NCI-H2196 treated with DMSO at 0.1 percent for 48 hours (cell line): ENCODE data around the gene SMAD6.

Source experiments
- DNase-seq: peaks from one replicate; lab custom pipeline; 2025; ENCODE audit not compliant: unreplicated experiment; lab: John Stamatoyannopoulos, UW

The SMAD6 gene

DNA sequence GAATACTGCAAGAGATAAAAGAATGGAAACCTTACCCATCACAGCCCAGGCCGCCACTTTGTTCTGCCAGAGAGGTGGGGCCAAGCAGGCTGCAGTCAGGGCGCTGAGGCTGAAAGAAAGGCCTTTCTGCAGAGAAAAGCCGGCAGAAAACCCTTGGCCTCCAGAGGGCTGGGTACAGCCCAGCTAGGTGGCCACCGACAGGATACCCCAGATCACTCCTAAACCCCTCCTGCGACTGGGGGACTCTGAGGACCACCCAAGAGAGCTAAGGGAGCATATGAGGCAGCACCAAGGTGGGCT lies 69.3 kb downstream of the SMAD6 start:
- DNase-seq = no peak

DNA sequence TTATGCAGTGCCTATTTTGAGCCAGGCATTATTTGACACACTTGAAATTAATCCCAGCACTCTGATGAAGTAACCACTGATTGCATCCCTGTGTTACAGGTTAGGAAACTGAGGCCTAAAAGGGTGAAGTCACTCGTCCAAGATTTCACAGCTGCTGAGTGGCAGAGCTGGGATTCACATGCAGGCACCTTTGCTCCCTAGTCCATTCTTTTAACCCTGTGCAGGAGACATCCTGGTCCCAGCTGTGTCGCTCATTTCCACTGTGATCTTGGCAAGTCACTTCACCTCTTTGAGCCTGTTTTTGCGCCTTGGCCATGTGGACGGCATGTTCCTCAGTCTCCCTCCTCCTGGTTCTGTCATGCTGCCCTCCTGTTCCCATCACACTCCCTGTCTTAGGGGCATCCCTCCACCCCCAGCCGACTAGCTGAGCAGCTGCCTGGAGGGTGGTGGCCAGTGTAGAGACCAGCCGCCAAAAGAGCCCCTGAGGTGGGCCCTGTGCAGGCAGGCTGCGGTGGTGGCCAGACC lies 70.6 kb downstream of the SMAD6 start:
- DNase-seq = no peak

DNA sequence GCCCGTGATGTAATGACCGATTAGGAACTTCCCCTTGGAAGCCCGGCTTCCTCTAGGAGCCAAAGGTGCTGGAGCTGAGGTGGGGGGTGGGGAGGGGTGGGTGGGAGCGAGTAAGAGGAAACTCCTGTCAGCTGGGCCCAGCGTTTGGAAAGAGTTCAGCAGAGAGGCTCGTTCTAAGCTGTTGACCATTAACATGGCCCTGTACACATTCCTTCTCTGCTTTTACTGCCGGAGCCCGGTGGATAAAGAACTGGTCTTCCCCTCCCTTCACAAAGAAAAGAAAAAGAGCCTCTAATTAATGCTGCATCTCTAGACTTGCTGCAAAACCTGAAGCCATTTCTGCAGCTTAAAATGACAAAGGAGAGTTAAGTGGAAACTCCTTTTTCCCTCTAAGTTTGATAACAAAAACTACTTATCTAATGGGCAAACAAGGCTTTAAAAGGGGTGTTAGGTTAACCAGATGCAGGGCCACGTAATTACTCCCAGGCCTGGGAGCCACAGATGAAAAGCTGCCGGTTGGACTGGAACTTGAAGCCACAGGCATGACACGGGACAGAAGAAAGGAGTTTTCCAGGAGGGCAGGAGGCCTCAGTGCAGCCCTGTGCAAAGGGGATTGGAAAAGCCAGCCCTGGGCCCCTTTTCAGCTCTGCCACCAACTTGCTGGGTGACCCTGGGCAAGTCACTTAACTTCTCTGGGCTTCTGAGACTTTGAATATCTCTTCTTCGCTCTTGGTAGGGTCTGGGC lies 71.3 kb downstream of the SMAD6 start:
- no peak for DNase-seq

DNA sequence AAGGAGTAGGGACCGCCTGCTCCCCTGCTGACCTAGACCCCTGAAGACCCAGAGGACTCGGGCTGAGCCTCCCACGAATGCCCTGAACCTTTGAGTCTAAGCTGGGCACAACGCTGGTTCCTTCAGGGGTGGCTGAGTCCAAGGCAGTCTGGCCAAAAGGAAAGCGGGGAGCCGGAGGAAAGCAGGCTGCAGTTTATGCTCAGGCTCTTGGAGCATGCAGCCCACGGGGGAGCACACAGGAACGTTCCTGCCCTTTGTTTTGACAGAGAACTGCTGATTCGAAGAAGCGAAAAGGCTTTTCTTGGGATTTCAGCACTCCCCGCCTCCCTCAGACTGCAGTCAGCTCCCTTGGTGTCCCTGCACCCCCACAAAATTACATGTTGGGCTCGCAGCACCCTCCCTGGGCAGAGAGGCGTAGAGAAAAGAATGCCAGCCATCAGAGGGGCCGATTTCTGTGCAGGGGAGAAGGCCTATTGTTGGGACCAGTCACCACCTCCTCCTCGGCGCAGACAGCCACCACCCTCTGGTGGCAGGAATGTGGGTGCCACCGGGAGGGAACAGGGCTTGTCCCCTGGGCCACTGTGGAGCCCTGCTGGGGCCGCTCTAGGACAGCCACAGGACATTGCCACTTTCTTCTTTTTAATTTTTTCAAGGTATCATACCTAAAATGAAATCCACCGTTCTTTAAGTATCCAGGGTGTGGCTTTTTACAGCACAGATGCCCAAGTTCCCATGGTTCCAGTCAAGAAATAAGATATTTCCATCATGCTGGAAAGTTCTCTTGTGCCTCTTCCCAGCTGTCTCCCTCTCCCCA lies 72.2 kb downstream of the SMAD6 start:
- no peak for DNase-seq

DNA sequence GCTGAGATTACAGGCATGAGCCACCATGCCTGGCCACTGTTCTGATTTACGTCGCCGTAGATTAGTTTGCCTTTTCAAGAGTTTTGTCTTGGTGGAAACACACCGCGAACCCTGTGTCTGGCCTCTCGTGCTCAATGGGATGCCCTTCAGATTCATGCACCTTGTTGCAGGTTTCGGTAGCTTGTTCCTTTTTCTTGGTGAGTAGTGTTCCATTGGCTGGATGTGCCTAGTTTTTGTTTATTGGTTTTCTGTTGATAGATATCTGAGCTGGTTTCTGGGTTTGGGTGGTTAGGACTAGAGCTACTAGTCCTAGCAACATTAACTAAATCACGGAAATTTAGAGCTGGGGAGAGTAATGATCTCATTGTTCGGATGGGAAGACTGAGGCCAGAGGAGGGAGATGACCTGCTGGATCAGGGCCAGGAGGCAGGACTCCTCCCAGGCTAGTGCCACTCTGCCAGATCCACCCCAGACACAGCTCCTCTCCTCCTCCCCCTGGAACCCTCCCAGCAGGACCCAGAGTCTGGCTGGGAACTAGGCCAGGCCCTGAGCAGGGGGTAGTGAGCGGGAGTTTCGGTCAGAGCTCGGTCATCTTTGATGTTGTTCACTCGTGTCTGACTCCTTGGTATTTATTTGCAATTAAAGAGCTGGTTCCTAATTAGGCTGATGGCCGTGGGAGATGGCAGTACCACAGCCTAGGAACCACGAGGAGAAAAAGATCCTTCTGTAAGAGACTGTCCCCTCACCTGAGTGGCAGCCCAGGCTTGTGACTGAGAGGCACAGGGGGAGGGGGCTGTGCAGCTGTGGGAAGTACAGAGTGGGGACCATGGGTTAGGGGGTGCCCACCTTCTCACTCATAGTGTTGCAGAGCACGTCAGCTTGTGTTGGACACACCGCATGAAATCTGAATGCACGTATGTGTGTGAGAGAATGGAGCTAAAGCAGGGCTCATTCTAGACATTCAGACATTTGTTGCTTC lies 73.4 kb downstream of the SMAD6 start:
- DNase-seq = no peak

DNA sequence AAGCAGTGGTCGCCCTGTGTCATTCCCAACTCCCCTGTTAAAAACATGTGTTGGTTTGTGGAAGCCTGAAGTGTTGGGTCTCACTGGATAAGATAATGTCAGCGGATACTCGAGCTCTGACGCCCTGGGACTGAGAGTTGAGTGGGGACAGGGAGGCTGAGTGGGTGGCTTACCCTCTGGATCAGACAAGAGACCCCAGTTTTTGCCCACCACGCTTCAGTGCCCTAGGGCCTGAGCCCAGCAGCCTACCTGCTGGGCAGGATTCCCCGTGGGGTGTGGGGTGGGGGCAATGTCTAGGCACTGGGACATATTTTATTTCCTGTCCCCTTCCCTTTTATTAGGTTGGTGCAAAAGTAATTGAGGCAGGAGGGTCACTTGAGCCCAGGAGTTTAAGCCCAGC lies 75.0 kb downstream of the SMAD6 start:
- no peak for DNase-seq

DNA sequence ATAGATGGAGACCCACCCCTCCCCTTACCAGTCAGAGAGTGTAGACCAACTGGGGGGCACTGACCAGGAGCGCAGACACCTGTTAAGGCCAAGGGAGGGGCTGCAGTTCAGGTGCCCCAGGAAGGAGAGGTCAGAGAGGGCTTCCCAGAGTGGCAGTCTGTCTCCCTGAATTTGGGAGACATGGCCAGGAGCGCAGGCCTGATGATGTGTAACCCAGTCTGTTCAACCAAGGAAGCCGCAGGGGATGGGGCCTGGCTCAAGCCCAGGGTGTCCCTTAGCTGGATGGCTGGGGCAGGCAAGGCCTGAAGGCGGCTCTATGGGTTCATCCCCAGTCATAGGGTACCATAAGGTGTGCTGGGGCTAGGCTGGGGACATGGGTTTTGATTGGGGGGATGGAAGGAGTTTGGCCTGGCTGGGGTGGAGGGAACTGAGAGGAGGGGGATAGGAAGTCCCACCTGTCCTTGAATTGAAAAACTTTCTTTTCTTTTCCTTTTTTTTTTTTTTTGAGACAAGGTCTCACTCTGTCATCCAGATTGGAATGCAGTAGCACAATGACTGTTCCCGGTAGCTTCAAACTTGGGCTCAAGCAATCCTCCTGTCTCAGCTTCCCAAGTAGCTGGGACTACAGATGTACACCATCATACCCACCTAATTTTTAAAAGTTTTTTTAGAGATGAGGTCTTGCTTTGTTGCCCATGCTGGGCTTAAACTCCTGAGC lies 75.7 kb downstream of the SMAD6 start:
- no peak for DNase-seq

DNA sequence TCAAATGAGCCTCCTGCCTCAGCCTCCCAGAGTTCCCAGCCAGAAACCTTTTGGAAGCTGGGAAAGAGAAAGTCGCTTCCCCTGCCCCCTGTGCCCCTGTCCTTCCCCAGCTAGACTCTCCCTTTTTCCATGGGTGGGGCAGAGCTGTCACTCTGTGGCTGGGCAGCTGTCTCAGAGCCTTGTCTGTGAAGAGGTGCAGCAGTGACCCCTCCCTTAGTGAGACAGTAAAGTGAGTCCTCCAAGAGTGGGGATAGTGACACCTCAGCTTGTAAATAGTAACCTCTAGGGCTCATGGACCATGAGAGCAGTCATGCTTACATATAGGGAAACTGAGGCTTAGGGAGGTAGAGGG lies 76.3 kb downstream of the SMAD6 start:
- no peak for DNase-seq

DNA sequence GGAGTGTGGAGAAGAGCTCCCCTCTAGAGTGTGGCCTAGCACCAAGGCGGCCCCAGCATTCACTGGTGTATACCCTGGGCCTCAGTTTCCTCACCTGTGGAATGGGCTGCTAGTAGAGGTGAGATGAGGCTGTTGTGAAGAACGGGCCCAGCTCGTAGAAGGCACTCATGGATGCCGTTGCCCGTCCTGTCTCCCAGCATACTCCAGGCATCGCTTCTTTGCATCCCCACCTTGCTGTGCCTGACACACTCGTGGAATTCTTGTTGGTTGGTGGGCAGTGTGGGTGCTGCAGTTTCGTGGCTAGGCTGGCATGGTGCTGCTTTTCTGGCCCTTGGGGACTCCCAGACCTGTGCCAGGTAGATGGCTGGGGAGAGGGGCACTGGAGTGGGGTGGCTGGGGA lies 76.7 kb downstream of the SMAD6 start:
- no peak for DNase-seq

DNA sequence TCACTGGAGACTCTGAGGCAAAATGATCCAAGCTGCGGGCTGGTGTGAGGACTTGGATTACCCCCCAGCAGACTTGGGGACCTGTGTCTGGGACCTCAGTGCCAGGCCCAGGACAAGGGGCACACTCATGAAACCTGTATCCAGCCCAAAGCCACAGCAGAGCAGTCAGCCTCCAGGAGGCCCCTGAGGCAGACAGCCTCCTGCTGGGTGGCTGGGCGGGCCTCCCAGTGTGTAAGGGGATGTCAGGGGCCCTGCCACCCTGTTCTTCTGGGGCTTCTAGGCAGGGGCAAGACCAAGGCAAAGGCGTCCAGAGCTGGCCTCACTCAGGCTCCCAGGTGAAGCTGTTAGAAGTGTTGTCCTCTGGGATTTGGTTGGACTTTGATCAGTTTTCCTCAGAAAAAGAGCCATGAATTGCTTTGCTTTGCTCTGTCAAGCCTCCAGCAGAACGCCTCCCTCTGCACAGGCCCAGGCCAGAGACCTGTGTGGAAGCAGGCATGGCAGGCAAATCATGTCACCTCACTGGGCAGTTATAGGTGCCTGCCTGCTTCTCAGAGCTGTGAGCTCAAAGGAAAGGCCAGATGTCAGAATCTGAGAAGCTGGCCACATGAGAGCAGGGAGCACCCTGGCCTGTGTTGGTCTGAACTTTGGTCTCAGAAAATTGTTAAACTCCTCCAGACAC lies 77.4 kb downstream of the SMAD6 start:
- no peak for DNase-seq

DNA sequence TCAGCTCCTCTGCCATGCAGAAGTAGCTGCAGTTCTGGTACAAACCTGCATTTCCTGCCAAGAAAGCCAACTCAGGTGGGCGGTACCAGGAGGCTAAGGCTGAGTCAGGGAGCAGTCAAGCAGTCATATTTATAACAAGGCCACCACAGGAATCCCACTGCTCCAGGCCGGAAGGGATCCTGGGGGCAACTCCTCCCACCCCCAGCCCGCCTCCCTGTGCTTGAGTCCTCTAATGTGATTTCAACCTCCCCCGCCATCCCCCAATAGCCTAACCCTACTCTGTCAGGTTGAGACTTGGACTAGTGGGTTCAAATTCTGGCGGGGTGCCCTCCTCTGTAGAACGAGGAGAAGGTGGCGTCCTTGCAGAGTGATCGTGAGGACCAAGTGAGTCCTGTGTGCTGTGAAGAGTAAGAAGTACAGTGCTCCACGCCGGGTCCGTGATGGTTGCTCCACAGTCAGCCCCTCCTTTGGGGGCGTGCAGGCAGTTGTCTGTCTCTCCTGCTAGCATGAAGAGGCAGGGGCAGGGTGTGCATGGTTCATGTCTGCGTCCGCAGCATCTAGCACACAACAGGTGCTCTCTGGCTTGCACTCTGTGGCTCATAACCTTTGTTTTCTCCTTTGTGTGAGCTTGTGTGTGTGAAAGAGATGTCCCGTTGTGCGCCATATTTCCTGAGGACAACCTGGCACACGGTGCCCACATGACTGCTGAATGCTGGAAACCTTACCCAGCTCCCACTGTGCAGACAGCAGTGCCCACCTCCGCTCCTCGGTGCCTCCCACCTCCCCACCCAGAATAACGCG lies 78.3 kb downstream of the SMAD6 start:
- DNase-seq = no peak

DNA sequence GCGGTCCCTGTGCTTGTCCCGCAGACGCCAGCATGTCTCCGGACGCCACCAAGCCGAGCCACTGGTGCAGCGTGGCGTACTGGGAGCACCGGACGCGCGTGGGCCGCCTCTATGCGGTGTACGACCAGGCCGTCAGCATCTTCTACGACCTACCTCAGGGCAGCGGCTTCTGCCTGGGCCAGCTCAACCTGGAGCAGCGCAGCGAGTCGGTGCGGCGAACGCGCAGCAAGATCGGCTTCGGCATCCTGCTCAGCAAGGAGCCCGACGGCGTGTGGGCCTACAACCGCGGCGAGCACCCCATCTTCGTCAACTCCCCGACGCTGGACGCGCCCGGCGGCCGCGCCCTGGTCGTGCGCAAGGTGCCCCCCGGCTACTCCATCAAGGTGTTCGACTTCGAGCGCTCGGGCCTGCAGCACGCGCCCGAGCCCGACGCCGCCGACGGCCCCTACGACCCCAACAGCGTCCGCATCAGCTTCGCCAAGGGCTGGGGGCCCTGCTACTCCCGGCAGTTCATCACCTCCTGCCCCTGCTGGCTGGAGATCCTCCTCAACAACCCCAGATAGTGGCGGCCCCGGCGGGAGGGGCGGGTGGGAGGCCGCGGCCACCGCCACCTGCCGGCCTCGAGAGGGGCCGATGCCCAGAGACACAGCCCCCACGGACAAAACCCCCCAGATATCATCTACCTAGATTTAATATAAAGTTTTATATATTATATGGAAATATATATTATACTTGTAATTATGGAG lies 79.1 kb downstream of the SMAD6 start:
- DNase-seq = no peak

DNA sequence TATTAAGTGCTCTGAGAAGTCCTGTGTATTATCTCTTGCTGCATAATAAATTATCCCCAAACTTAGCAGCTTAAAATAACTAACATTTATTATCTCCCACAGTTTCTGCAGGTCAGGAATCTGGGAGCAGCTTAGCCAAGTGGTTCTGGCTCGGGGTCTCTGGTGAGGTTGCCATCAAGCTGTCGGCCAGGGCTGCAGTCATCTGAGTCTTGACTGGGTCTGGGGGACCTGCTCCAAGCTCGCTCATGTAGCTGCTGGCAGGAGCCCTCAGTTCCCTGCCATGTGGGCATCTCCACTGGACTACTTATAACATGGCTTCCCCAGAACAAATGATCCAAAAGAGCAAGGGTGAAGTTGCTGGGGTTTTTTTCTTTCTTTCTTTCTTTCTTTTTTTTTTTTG lies 80.7 kb downstream of the SMAD6 start:
- no peak for DNase-seq

DNA sequence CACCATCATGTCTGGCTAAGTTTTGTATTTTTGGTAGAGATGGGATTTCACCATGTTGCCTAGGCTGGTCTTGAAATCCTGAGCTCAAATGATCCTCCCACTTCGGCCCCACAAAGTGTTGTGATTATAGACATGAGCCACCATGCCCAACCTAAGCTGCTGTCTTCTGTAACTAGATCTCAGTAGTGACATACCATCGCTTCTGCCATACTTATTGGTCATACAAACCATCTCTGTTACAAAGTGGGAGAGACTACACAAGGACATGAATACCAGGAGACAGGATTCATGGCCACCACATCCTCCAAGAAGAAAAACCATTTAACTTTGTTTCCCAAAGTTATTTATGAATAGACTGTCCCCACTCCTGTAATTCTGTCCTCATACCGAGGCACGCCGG lies 81.3 kb downstream of the SMAD6 start:
- no peak for DNase-seq

DNA sequence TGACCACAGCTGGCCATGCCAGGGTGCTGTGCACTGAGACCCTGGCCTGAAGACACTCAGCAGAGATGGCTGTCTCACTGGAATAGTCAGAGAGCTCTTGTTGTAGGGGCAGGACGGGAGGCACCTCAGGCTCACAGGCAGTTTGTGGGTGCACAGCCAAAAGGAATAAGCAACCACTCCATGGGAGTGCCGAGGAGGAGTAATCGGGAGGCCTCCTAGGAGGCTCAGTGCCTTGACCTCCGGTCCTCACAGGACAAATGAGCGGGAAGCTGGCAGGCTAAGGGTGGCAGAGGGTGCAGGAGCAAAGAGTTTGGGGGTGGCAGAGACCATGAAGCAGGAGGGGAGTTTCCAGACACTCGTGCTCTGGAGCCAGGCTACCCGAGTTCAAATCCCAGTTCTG lies 81.7 kb downstream of the SMAD6 start:
- no peak for DNase-seq

DNA sequence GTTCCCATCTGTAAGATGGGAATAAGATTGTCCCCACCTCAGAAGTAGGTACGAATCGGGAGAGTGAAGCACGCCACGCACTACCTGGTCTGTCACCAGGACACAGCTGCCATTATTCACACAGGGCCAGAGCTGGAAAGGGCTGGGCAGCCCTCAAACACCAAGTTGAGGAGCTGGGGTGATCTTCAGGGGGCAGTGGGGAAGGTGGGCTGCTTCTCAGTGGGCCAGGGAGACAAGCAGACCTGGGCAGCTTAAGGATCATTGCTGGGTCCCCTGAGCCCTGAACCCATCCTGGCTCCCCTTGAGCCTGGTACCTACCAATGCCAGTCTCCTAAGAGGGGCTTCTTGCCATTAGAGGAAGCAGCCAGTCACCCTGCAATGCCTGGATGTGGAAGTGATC lies 82.1 kb downstream of the SMAD6 start:
- no peak for DNase-seq

DNA sequence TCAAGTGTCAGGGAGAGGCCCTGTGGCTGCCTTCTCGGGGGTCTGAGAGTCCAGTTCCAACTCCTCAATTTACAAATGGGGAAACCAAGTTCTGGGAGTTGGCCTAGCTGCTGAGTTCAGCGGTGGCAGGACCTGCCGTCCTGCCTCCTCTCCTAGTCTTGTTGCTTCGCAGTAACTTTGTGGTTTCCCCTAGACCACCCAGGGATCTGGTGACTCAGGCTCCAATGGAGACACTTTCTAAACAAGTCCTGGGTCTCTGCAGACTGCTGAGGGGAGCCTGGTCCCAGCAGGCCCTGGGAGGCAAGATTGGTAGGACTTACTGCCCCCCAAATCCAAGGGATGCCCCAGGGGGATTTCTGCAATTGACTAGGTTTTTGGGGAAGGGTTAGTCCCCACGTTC lies 83.6 kb downstream of the SMAD6 start:
- DNase-seq = no peak

DNA sequence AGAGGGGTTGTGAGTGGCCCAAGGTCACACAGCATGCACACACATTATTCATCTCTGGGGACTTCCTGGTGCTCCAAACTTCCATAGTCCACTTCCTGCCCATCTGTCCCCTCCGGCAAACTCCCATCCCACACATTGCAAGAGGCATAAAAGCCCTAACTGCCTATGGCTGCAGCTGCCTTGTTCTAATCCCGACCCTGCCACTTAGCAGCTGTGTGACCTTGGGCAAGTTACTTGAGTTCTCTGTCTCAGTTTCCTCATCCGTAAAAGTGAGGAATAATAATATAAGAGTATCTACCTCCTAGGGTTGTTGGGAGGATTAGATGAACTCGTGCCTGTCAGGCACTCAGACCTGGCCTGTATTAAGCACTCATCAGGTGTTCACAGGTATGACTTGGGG lies 84.2 kb downstream of the SMAD6 start:
- no peak for DNase-seq
